ENCODE data around the gene NUP35. TPM values are rescaled to one million over a fixed set of nuclear protein-coding genes. Genes with fewer than 3 reads are reported as not detected.

The NUP35 gene
- polyA plus RNA-seq, 2 of the 4 experiments (the other 2 are of a cell fraction): 39.6 to 45.9 TPM

DNA sequence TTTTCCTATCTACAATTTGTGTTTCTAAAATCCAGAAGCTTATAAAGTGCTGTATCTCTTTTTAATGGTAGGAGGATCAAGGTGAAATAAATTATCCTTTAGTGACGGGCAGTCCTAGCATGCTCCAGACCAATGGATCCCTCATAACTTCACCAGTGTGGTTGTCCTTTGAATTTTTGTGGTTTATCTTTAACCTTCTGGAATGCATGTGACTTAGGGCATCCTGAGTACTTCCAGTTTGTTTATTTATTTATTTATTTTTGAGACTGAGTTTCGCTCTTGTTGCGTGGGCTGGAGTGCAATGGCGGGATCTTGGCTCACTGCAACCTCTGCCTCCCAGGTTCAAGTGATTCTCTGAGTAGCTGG, 40.4 kb downstream of the NUP35 start:
- ATAC-seq (no peak), FAIRE-seq (no peak), DNase-seq (ENCODE audit: low read depth in 1 of 2, low spot score in 1 of 2) (no peak)
- Histone ChIP-seq H3K4me1 (peaks cover 8% of the 10 kb centered on the region; the same call in 1 of the 3 replicates), H3K4me2 (no peak overlapping the region), H3K4me3 (no peak overlapping the region), H3K27ac (no peak overlapping the region), H3K9me3 (no peaks in the 10 kb centered on the region)
- WGBS (ENCODE audit: missing lambda C conversion rate): 91% methylated on average over 4 of the region's 4 CpGs
- CTCF ChIA-PET: interaction anchor here (0.8 kb wide), 1 partner anchor 12 kb away, joined by 3 read pairs; no protein-coding TSS in a partner anchor
- POLR2A ChIA-PET: no interaction called here
- TF ChIP-seq MYC (IDR thresholded peaks at IDR 0.05; ENCODE audit: borderline replicate concordance, low read length) (no peak), ZSCAN20 (CRISPR knock-in tag; IDR thresholded peaks at IDR 0.05) (no peak), PHF8 (IDR thresholded peaks at IDR 0.05; ENCODE audit: borderline replicate concordance, low read depth) (no peak), CTCF (IDR thresholded peaks at IDR 0.05) (no peak), HMGXB4 (CRISPR knock-in tag; IDR thresholded peaks at IDR 0.05; ENCODE audit: borderline replicate concordance) (no peak), NR3C1 (IDR thresholded peaks at IDR 0.05) (no peak), HDAC2 (IDR thresholded peaks at IDR 0.05) (no peak), BHLHE40 (IDR thresholded peaks at IDR 0.05; ENCODE audit: low read depth, low read length) (no peak), ZNF302 (CRISPR knock-in tag; IDR thresholded peaks at IDR 0.05) (no peak), EP300 (IDR thresholded peaks at IDR 0.05) (no peak), ATOH8 (CRISPR knock-in tag; IDR thresholded peaks at IDR 0.05; ENCODE audit: low read depth) (no peak), TP53 (CRISPR knock-in tag; IDR thresholded peaks at IDR 0.05) (no peak), ZFP36 (IDR thresholded peaks at IDR 0.05; ENCODE audit: borderline replicate concordance, partially characterized antibody) (no peak)
- TF ChIP-seq, protein P1, sequence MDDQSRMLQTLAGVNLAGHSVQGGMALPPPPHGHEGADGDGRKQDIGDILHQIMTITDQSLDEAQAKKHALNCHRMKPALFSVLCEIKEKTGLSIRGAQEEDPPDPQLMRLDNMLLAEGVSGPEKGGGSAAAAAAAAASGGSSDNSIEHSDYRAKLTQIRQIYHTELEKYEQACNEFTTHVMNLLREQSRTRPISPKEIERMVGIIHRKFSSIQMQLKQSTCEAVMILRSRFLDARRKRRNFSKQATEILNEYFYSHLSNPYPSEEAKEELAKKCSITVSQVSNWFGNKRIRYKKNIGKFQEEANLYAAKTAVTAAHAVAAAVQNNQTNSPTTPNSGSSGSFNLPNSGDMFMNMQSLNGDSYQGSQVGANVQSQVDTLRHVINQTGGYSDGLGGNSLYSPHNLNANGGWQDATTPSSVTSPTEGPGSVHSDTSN (IDR thresholded peaks at IDR 0.05): no peak

DNA sequence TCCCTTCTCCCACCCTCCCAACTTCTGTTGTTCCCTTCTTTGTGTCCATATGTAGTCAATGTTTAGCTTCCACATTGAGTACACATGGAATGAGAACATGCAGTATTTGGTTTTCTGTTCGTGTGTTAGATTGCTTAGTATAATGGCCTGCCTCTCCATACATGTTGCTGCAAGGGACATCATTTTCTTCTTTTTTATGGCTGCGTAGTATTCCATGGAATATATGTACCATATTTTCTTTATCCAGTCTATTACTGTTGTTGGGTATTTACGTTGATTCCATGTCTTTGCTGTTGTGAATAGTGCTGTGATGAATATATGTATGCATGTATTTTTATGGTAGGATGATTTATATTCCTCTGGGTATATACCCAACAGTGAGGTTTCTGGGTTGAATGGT, 42.0 kb downstream of the NUP35 start:
- ChIA-PET POLR2A (no interaction called here), CTCF (no interaction called here)
- H3K4me3 ChIP-seq: no peak overlapping the region
- DNase-seq (ENCODE audit: low read depth in 1 of 2, low spot score in 1 of 2): no peak
- 96% methylated on average over 3 of the region's 3 CpGs for WGBS (ENCODE audit: missing lambda C conversion rate)
- ATAC-seq: no peak
- H3K9me3 ChIP-seq: no peaks in the 10 kb centered on the region
- no peak overlapping the region for H3K27ac ChIP-seq
- FAIRE-seq: no peak
- H3K4me2 ChIP-seq: no peak overlapping the region
- H3K4me1 ChIP-seq: peaks cover 8% of the 10 kb centered on the region; the same call in 1 of the 3 replicates
- TF ChIP-seq CHD2 (IDR thresholded peaks at IDR 0.05; ENCODE audit: low read length, partially characterized antibody): no peak
- TF ChIP-seq, protein P2, sequence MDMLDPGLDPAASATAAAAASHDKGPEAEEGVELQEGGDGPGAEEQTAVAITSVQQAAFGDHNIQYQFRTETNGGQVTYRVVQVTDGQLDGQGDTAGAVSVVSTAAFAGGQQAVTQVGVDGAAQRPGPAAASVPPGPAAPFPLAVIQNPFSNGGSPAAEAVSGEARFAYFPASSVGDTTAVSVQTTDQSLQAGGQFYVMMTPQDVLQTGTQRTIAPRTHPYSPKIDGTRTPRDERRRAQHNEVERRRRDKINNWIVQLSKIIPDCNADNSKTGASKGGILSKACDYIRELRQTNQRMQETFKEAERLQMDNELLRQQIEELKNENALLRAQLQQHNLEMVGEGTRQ (IDR thresholded peaks at IDR 0.05): no peak
- TF ChIP-seq, protein P3, sequence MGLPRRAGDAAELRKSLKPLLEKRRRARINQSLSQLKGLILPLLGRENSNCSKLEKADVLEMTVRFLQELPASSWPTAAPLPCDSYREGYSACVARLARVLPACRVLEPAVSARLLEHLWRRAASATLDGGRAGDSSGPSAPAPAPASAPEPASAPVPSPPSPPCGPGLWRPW (IDR thresholded peaks at IDR 0.05): no peak
- no peak for TF ChIP-seq TP53 (CRISPR knock-in tag; IDR thresholded peaks at IDR 0.05)
- TF ChIP-seq HEYL (CRISPR knock-in tag; IDR thresholded peaks at IDR 0.05): no peak
- no peak for TF ChIP-seq FOXS1 (CRISPR knock-in tag; IDR thresholded peaks at IDR 0.05)
- no peak for TF ChIP-seq RCOR1 (IDR thresholded peaks at IDR 0.05; ENCODE audit: low read depth, low read length)
- TF ChIP-seq CTCF (IDR thresholded peaks at IDR 0.05): no peak
- no peak for TF ChIP-seq RAD21 (conservative IDR thresholded peaks at IDR 0.05 in 1 of 2, IDR thresholded peaks at IDR 0.05 in 1 of 2)
- TF ChIP-seq EHF (CRISPR knock-in tag; IDR thresholded peaks at IDR 0.05): no peak
- no peak for TF ChIP-seq NFE2L2 (conservative IDR thresholded peaks at IDR 0.05; ENCODE audit: low read length)
- no peak for TF ChIP-seq CHD4 (IDR thresholded peaks at IDR 0.05; ENCODE audit: borderline replicate concordance)
- no peak for TF ChIP-seq RFX5 (IDR thresholded peaks at IDR 0.05)
- no peak for TF ChIP-seq HOXB5 (CRISPR knock-in tag; IDR thresholded peaks at IDR 0.05)
- TF ChIP-seq JUNB (IDR thresholded peaks at IDR 0.05): no peak

Measured in A549 (cell line).